K562 (cell line): ENCODE results near the gene URAD. TPM values are rescaled to one million over a fixed set of nuclear protein-coding genes. Genes with fewer than 3 reads are reported as not detected.

Experiments
- ATAC-seq: fragments of 200-7000 bp; cut with Tn5 transposase; 3 replicates; pipeline ENCODE4 v1.9.1; 2020; ENCODE audit warnings: moderate library complexity
- BruUV-seq: library from RNA; stranded (reverse); fragments of 400-500 nt; replicated peaks from 2 replicates; lab custom pipeline; 2021; lab: Mats Ljungman, UMichigan
- CTCF ChIA-PET: fragments of 300-600 bp; formaldehyde crosslinking; extraction: SDS; loops from one replicate; lab custom pipeline; 2021; ENCODE audit warnings: low intra/inter-chr PET ratio; lab: Yijun Ruan, JAX
- POLR2A ChIA-PET: fragments of 300-600, 350-650 bp; sonication (Branson Sonifier 250); formaldehyde crosslinking; extraction: SDS; loops from one replicate; lab custom pipeline; 2021; ENCODE audit warnings: antibody characterized with exemption, inconsistent platforms; lab: Yijun Ruan, JAX
- DNase-seq, 4 experiments: peaks; one replicate each; pipeline versions ENCODE4 v3.0.0 to v3.0.0-alpha.2; 2011 to 2018; ENCODE audit warnings: low spot score in 3 of 4, mixed read lengths in 3 of 4; ENCODE audit errors: extremely low read depth in 1 of 4
- FAIRE-seq: peaks from 2 replicates; lab custom pipeline; 2011; peaks lifted over from hg19 to GRCh38; lab: Jason Lieb, UNC
- H2AFZ ChIP-seq: 2 replicates; pipeline ENCODE4 v1.6.0; 2011; ENCODE audit warnings: low read depth, low read length, control low read depth, inconsistent platforms
- H3K27ac ChIP-seq: fragments of 200-600 bp; 3 replicates; pipeline ENCODE4 v1.8.0; 2011; ENCODE audit warnings: low read depth, mild to moderate bottlenecking, control low read depth, inconsistent platforms, low read length, moderate library complexity, mixed read lengths; ENCODE audit errors: extremely low read depth
- H3K27me3 ChIP-seq, 2 experiments: fragments of 300-600 bp in 1 of 2; 2 replicates in 1 of 2; 3 replicates in 1 of 2; pipeline versions ENCODE4 v1.6.0 to v1.8.0; 2011; ENCODE audit warnings: inconsistent platforms in 2 of 2, low read length in 2 of 2, mild to moderate bottlenecking in 1 of 2, mixed read lengths in 1 of 2, moderate library complexity in 1 of 2; ENCODE audit not compliant: control insufficient read depth in 2 of 2, insufficient read depth in 2 of 2
- H3K36me3 ChIP-seq: fragments of 300-600 bp; 3 replicates; pipeline ENCODE4 v1.8.0; 2011; ENCODE audit warnings: mild to moderate bottlenecking, low read length, inconsistent platforms; ENCODE audit not compliant: control insufficient read depth, insufficient read depth
- H3K4me1 ChIP-seq, 2 experiments: fragments of 200-600 bp in 1 of 2; replicated peaks in 1 of 2; 2 replicates in 1 of 2; 3 replicates in 1 of 2; pipeline versions ENCODE4 v1.5.1 to v1.8.0; 2011; ENCODE audit warnings: inconsistent platforms in 2 of 2, low read length in 2 of 2, mild to moderate bottlenecking in 1 of 2, mixed read lengths in 1 of 2, moderate library complexity in 1 of 2; ENCODE audit not compliant: control insufficient read depth in 2 of 2, insufficient read depth in 2 of 2
- H3K4me2 ChIP-seq: 2 replicates; pipeline ENCODE4 v1.6.1; 2011; ENCODE audit warnings: low read length, control low read depth, inconsistent platforms, mixed read lengths; ENCODE audit not compliant: insufficient read depth
- H3K4me3 ChIP-seq: fragments of 200-600 bp; sonication (generic), shearing (Covaris generic); 2 replicates; pipeline ENCODE4 v1.5.1; 2016; ENCODE audit warnings: control low read depth, inconsistent platforms
- H3K79me2 ChIP-seq: fragments of 200-600 bp; 3 replicates; pipeline ENCODE4 v1.8.0; 2011; ENCODE audit warnings: low read length, inconsistent platforms; ENCODE audit not compliant: control insufficient read depth, insufficient read depth
- H3K9ac ChIP-seq, 2 experiments: 2 replicates each; pipeline versions ENCODE4 v1.6.0 to v1.6.1; 2011; ENCODE audit warnings: low read depth in 2 of 2, low read length in 2 of 2, control low read depth in 1 of 2, inconsistent platforms in 1 of 2, mild to moderate bottlenecking in 1 of 2, mixed read lengths in 1 of 2; ENCODE audit not compliant: insufficient read depth in 1 of 2
- H3K9me1 ChIP-seq: one replicate; pipeline ENCODE4 v1.6.0; 2011; ENCODE audit warnings: inconsistent platforms, mild to moderate bottlenecking, low read length, moderate library complexity; ENCODE audit not compliant: control insufficient read depth, insufficient read depth
- H3K9me3 ChIP-seq: replicated peaks from 2 replicates; pipeline ENCODE4 v1.5.1; 2011; ENCODE audit warnings: low read depth, low read length, inconsistent platforms; ENCODE audit not compliant: control insufficient read depth, insufficient read depth
- H4K20me1 ChIP-seq: replicated peaks from 2 replicates; pipeline ENCODE4 v1.6.1; 2011; ENCODE audit warnings: low read length, inconsistent platforms, mixed read lengths; ENCODE audit not compliant: control insufficient read depth, insufficient read depth
- ASH1L ChIP-seq: fragments of 450-650 bp; IDR thresholded peaks from 2 replicates; pipeline ENCODE4 v1.6.1; 2018; ENCODE audit warnings: borderline replicate concordance, mild to moderate bottlenecking, low read depth; ENCODE audit not compliant: partially characterized antibody
- ELF1 ChIP-seq: fragments of 200-800 bp; sonication (Bioruptor generic); IDR thresholded peaks from 2 replicates; pipeline ENCODE4 v1.6.1; 2016; ENCODE audit warnings: missing genetic modification characterization, missing compliant biosample characterization
- ESRRB ChIP-seq: fragments of 250-450 bp; sonication (Bioruptor Pico); IDR thresholded peaks from 2 replicates; pipeline ENCODE4 v1.5.0; 2020; ENCODE audit warnings: mild to moderate bottlenecking, moderate library complexity, borderline replicate concordance
- SMAD2 ChIP-seq: fragments of 150-350 bp; IDR thresholded peaks from 2 replicates; pipeline ENCODE4 v1.6.1; 2014; ENCODE audit warnings: low read depth, mild to moderate bottlenecking, low read length
- TCF7L2 ChIP-seq: fragments of 150-350 bp; IDR thresholded peaks from 2 replicates; pipeline ENCODE4 v1.6.1; 2016; ENCODE audit warnings: low read depth, mild to moderate bottlenecking, low read length, moderate library complexity
- THAP12 ChIP-seq: fragments of 250-450 bp; sonication (Bioruptor Pico); IDR thresholded peaks from 2 replicates; pipeline ENCODE4 v1.9.0; 2021; ENCODE audit warnings: mild to moderate bottlenecking, inconsistent platforms
- ZNF197 ChIP-seq: fragments of 200-800 bp; sonication (Bioruptor generic); IDR thresholded peaks from 2 replicates; pipeline ENCODE4 v1.6.1; 2016; ENCODE audit warnings: low read depth, missing genetic modification characterization, missing compliant biosample characterization
- ZNF3 ChIP-seq: fragments of 250-450 bp; sonication (Bioruptor Pico); IDR thresholded peaks from 2 replicates; pipeline ENCODE4 v1.5.0; 2021; ENCODE audit warnings: mild to moderate bottlenecking, moderate library complexity
- ZNF384 ChIP-seq: IDR thresholded peaks from 2 replicates; pipeline ENCODE4 v1.6.1; 2012; ENCODE audit warnings: low read depth, low read length, improper control_type of control experiment
- ZNF449 ChIP-seq: fragments of 250-450 bp; sonication (Bioruptor Pico); IDR thresholded peaks from 2 replicates; pipeline ENCODE4 v1.8.0; 2022; ENCODE audit warnings: moderate library complexity, mild to moderate bottlenecking, inconsistent platforms
- ZNF589 ChIP-seq: fragments of 200-800 bp; sonication (Bioruptor generic); IDR thresholded peaks from 2 replicates; pipeline ENCODE4 v1.6.1; 2016; ENCODE audit warnings: low read depth, missing genetic modification characterization, missing compliant biosample characterization
- ZNF639 ChIP-seq, 2 experiments: fragments of 200-800 bp in 1 of 2; sonication (Bioruptor generic) in 1 of 2; sonication (generic) in 1 of 2; formaldehyde crosslinking in 1 of 2; IDR thresholded peaks in 1 of 2; conservative IDR thresholded peaks in 1 of 2; 2 replicates each; pipeline versions ENCODE4 v1.5.0 to v1.6.1; 2016 to 2020; ENCODE audit warnings: missing compliant biosample characterization in 1 of 2, missing genetic modification characterization in 1 of 2, missing genetic modification reagents in 1 of 2
- ZNF644 ChIP-seq: fragments of 200-800 bp; sonication (Bioruptor generic); IDR thresholded peaks from 2 replicates; pipeline ENCODE4 v1.6.1; 2016; ENCODE audit warnings: low read depth, missing genetic modification characterization, missing compliant biosample characterization
- ZNF830 ChIP-seq: fragments of 250-450 bp; sonication (Bioruptor Pico); IDR thresholded peaks from 2 replicates; pipeline ENCODE4 v1.5.0; 2021; ENCODE audit warnings: mild to moderate bottlenecking
- WGBS: fragments of 100-300 bp; shearing (Covaris generic); methylation state at CpG from one replicate; pipeline ENCODE4 v1.1.6; 2016; ENCODE audit warnings: low coverage, mixed read lengths; ENCODE audit not compliant: insufficient coverage; ENCODE audit errors: missing lambda C conversion rate; 5-methylcytosine and 5-hydroxymethylcytosine counted together
- in situ Hi-C: fragments of 300-500 bp; cut with MboI; formaldehyde crosslinking; loops from 4 replicates; pipeline ENCODE4 v1.15.0; 2018; ENCODE audit warnings: inconsistent platforms, mixed read lengths
- intact Hi-C: fragments of 100-400 bp; cut with micrococcal nuclease; formaldehyde crosslinking; loops from 2 replicates; pipeline ENCODE4 v1.14.2; 2022
- polyA plus RNA-seq, 8 experiments: library from polyadenylated mRNA; depleted of rRNA in 4 of 8; stranded (reverse) in 5 of 8; unstranded in 3 of 8; fragments of >200 nt; fragmentation: Nextera tagmentation in 2 of 8; fragmentation: Illumina TruSeq in 1 of 8; extraction: Ambion mirVana in 2 of 8; extraction: Trizol in 1 of 8; gene quantifications; 2 replicates each; pipeline versions ENCODE4 v1.2.1 to v1.2.3, GENCODE V29; 2011 to 2014; ENCODE audit warnings: inconsistent platforms in 1 of 8, missing spikeins in 1 of 8
- total RNA-seq, 7 experiments: library from RNA; depleted of rRNA in 6 of 7; stranded (reverse); fragments of >200 nt in 6 of 7; fragmentation: Illumina TruSeq in 2 of 7; extraction: Trizol in 2 of 7; gene quantifications; 2 replicates each; pipeline versions ENCODE4 v1.2.1 to v1.2.3, GENCODE V29; 2011 to 2021; ENCODE audit warnings: low replicate concordance in 1 of 7

Gene URAD
- total and polyA plus RNA-seq, 9 of the 15 experiments (the other 6 are each of a cell fraction or from before 2014, with no cell fraction given), result not detected

- no peak for TF ChIP-seq ZNF384
Measured at GRCh38 chr13:27979765-27980279, 8.7 kb downstream of the URAD start (continued).

GRCh38 chr13:27979001-27979643 is 9.4 kb downstream of the URAD start:
- ChIA-PET CTCF (no interaction called here), POLR2A (no interaction called here)
- Histone ChIP-seq H3K9ac (no peak overlapping the region), H3K27ac (no peak overlapping the region), H3K4me3 (no peak overlapping the region), H3K27me3 (peaks cover 3 to 42% of the 10 kb centered on the region in 2 experiments; a peak in 4 of 5 replicates), H2AFZ (no peak overlapping the region), H3K9me1 (no peaks in the 10 kb centered on the region), H3K9me3 (no peaks in the 10 kb centered on the region), H3K79me2 (no peaks in the 10 kb centered on the region), H3K4me1 (0 out of 5 replicates have a peak, but pooled peaks cover 0 to 3% of the 10 kb centered on the region in 2 experiments), H3K36me3 (no peaks in the 10 kb centered on the region), H3K4me2 (no peak overlapping the region), H4K20me1 (no peaks in the 10 kb centered on the region)
- intact Hi-C loops, result no loop called here
- ATAC-seq (no peak), FAIRE-seq (no peak), DNase-seq (peak in 1 of 4 experiments; percentile 1)
- in situ Hi-C loops, result no loop called here
- BruUV-seq, result no TSS peak
- 6% methylated on average over 15 of the region's 15 CpGs for WGBS
- TF ChIP-seq TCF7L2 (no peak), THAP12 (CRISPR knock-in tag) (no peak), ZNF830 (CRISPR knock-in tag) (no peak), ASH1L (no peak), ZNF589 (CRISPR knock-in tag) (no peak), ELF1 (tag) (no peak), ZNF3 (CRISPR knock-in tag) (no peak), ESRRB (CRISPR knock-in tag) (no peak), SMAD2 (no peak), ZNF639 (CRISPR knock-in tag; conservative IDR thresholded peaks at IDR 0.05 in 1 of 2, IDR thresholded peaks at IDR 0.05 in 1 of 2) (no peak), ZNF644 (tag) (no peak), ZNF197 (CRISPR knock-in tag) (no peak), ZNF449 (CRISPR knock-in tag) (no peak)
